HL-60 (cell line): Measurements from ENCODE around the gene EXOC1.

Experiments used
- DNase-seq, 2 experiments: peaks; one replicate each; pipeline ENCODE4 v3.0.0-alpha.2; 2010 to 2020; ENCODE audit warnings: low read depth in 1 of 2, low spot score in 1 of 2
- H3K27ac ChIP-seq: fragments of 250-450 bp; sonication (Bioruptor Pico); replicated peaks from 2 replicates; pipeline ENCODE4 v1.5.1; 2020; ENCODE audit warnings: mild to moderate bottlenecking, moderate library complexity
- H3K27me3 ChIP-seq: fragments of 250-450 bp; sonication (Bioruptor Pico); 2 replicates; pipeline ENCODE4 v1.5.1; 2021; ENCODE audit warnings: mild to moderate bottlenecking, moderate library complexity; ENCODE audit not compliant: insufficient read depth, poor library complexity, severe bottlenecking
- H3K4me3 ChIP-seq: replicated peaks from 2 replicates; pipeline ENCODE4 v1.5.1; 2011; ENCODE audit warnings: mild to moderate bottlenecking, control low read depth, low read length; ENCODE audit not compliant: insufficient read depth
- GABPA ChIP-seq: IDR thresholded peaks from 2 replicates; pipeline ENCODE4 v1.6.1; 2012; ENCODE audit warnings: low read depth
- POLR2AphosphoS5 ChIP-seq: IDR thresholded peaks from 2 replicates; pipeline ENCODE4 v1.6.1; 2012; ENCODE audit warnings: low read depth
- SPI1 ChIP-seq: IDR thresholded peaks from 2 replicates; pipeline ENCODE4 v1.6.1; 2012; ENCODE audit warnings: low read depth, mild to moderate bottlenecking, borderline replicate concordance
- TF ChIP-seq, protein P1 (sequence below): IDR thresholded peaks from one replicate; pipeline ENCODE4 v1.5.1; 2011; ENCODE audit warnings: low read length, control low read depth, inconsistent platforms; ENCODE audit not compliant: insufficient read depth
- TF ChIP-seq, protein P2 (sequence below): IDR thresholded peaks from 2 replicates; pipeline ENCODE4 v1.6.1; 2012; ENCODE audit warnings: low read depth; ENCODE audit not compliant: insufficient replicate concordance

EXOC1 gene

DNA sequence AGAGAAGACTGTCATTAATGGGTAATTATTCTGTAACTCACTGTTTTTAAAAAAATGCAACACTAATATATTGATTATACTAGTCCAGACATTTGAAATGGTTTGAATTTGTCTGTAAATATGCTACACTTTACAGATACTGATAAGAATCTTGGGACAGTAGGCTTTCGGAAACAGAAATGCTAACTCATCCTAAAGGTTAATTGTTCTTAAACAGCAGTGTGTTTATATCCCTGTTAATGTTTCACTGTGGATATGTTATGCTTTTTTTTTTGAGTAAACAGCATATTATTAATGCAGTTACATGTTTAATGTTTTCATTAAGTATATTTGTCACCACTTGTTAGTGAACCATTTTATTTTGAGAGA lies 31.4 kb downstream of the EXOC1 start:
- H3K27me3 ChIP-seq = no peaks in the 10 kb centered on the region
- H3K27ac ChIP-seq = no peak overlapping the region
- no peak overlapping the region for H3K4me3 ChIP-seq
- TF ChIP-seq, protein P1, sequence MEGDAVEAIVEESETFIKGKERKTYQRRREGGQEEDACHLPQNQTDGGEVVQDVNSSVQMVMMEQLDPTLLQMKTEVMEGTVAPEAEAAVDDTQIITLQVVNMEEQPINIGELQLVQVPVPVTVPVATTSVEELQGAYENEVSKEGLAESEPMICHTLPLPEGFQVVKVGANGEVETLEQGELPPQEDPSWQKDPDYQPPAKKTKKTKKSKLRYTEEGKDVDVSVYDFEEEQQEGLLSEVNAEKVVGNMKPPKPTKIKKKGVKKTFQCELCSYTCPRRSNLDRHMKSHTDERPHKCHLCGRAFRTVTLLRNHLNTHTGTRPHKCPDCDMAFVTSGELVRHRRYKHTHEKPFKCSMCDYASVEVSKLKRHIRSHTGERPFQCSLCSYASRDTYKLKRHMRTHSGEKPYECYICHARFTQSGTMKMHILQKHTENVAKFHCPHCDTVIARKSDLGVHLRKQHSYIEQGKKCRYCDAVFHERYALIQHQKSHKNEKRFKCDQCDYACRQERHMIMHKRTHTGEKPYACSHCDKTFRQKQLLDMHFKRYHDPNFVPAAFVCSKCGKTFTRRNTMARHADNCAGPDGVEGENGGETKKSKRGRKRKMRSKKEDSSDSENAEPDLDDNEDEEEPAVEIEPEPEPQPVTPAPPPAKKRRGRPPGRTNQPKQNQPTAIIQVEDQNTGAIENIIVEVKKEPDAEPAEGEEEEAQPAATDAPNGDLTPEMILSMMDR = no peak
- TF ChIP-seq POLR2AphosphoS5 (no peak), GABPA (no peak)
- DNase-seq = no peak

DNA sequence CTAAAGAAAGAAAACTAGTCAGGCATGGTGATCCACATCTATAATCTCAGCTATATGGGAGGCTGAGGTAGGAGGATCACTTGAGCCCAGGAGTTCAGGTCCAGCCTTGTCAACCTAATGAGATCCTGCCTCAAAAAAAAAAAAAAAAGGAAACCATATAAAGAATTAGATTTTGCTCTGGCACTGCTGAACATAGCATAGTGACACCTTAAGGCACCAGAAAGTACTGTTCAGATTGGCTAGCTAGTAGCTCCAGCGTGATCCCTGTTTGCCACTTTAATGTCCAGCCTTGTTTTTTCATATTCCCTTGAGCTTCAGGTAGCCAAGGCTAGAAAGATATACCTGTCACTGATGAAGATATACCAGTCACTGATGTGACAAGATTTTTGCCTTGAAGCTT lies 34.1 kb downstream of the EXOC1 start:
- TF ChIP-seq GABPA (no peak), POLR2AphosphoS5 (no peak), SPI1 (no peak)
- TF ChIP-seq, protein P2, sequence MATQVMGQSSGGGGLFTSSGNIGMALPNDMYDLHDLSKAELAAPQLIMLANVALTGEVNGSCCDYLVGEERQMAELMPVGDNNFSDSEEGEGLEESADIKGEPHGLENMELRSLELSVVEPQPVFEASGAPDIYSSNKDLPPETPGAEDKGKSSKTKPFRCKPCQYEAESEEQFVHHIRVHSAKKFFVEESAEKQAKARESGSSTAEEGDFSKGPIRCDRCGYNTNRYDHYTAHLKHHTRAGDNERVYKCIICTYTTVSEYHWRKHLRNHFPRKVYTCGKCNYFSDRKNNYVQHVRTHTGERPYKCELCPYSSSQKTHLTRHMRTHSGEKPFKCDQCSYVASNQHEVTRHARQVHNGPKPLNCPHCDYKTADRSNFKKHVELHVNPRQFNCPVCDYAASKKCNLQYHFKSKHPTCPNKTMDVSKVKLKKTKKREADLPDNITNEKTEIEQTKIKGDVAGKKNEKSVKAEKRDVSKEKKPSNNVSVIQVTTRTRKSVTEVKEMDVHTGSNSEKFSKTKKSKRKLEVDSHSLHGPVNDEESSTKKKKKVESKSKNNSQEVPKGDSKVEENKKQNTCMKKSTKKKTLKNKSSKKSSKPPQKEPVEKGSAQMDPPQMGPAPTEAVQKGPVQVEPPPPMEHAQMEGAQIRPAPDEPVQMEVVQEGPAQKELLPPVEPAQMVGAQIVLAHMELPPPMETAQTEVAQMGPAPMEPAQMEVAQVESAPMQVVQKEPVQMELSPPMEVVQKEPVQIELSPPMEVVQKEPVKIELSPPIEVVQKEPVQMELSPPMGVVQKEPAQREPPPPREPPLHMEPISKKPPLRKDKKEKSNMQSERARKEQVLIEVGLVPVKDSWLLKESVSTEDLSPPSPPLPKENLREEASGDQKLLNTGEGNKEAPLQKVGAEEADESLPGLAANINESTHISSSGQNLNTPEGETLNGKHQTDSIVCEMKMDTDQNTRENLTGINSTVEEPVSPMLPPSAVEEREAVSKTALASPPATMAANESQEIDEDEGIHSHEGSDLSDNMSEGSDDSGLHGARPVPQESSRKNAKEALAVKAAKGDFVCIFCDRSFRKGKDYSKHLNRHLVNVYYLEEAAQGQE = no peak
- TF ChIP-seq, protein P1 = no peak
- no peaks in the 10 kb centered on the region for H3K27me3 ChIP-seq
- no peak for DNase-seq
- no peak overlapping the region for H3K27ac ChIP-seq
- H3K4me3 ChIP-seq = no peak overlapping the region

DNA sequence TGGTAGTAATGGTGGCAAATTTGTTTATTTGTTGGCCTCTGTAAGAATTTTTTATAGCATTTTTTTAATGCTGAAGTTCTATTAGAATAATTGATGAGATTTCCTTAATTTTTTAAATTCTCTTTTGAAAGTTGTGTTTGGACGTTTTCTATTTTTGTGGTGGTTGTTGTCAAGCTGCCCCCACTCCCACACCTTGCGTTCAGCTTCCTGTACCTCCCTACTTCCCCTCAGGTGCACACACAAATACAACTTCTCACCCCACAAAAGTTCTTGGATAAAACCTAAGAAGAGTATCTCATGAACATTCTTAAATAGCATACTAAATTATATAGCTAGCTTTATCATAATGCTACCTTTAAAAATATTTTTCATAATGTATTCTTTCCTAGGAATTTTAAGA lies 38.7 kb downstream of the EXOC1 start:
- Histone ChIP-seq H3K4me3 (no peak overlapping the region), H3K27ac (no peak overlapping the region)
- TF ChIP-seq, protein P2 = no peak
- TF ChIP-seq, protein P1 = no peak
- TF ChIP-seq SPI1 (peak; percentile 7; the same call in 1 of the 2 replicates), GABPA (no peak), POLR2AphosphoS5 (no peak)

DNA sequence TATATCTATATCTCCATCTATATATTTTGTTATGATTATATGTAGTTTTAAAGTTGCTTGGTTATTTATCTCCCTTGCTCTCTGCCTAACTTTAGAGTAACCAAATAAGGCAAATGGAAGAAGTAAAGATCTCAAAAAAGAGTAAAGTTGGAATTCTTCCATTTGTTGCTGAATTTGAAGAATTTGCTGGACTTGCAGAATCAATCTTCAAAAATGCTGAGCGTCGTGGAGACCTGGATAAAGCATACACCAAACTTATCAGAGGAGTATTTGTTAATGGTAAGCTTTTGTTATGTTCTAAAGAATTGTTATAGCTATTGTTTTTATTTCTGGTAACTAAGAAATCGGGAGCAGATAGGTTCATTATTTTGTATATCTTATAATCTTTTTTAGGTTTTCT lies 43.2 kb downstream of the EXOC1 start:
- Histone ChIP-seq H3K4me3 (no peak overlapping the region), H3K27me3 (no peaks in the 10 kb centered on the region), H3K27ac (no peak overlapping the region)
- no peak for DNase-seq
- no peak for TF ChIP-seq POLR2AphosphoS5
- TF ChIP-seq GABPA = no peak
- TF ChIP-seq, protein P2 = no peak
- TF ChIP-seq, protein P1 = no peak

More for the DNA sequence above, 38.7 kb downstream of the EXOC1 start:
- no peaks in the 10 kb centered on the region for H3K27me3 ChIP-seq
- DNase-seq = no peak
